Adipocyte (in vitro differentiated cells): ENCODE measurements around the gene PTPRM.

ENCODE experiments used
- DNase-seq: peaks from one replicate; pipeline ENCODE4 v3.0.0-alpha.2; 2015; ENCODE audit warnings: low read depth
- H3K27me3 ChIP-seq: replicated peaks from 2 replicates; pipeline ENCODE4 v1.7.0; 2013; ENCODE audit warnings: mild to moderate bottlenecking, low read length, moderate library complexity; ENCODE audit not compliant: control insufficient read depth, insufficient read depth
- H3K36me3 ChIP-seq: 2 replicates; pipeline ENCODE4 v1.7.0; 2013; ENCODE audit warnings: low read length, mild to moderate bottlenecking, moderate library complexity; ENCODE audit not compliant: control insufficient read depth, insufficient read depth, severe bottlenecking
- H3K4me1 ChIP-seq: 2 replicates; pipeline ENCODE4 v1.7.0; 2013; ENCODE audit warnings: mild to moderate bottlenecking, low read length, moderate library complexity; ENCODE audit not compliant: control insufficient read depth, insufficient read depth
- H3K4me3 ChIP-seq: 2 replicates; pipeline ENCODE4 v1.7.0; 2013; ENCODE audit warnings: mild to moderate bottlenecking, low read length, moderate library complexity
- H3K9ac ChIP-seq: 2 replicates; pipeline ENCODE4 v1.7.0; 2013; ENCODE audit warnings: mild to moderate bottlenecking, low read length, moderate library complexity
- H3K9me3 ChIP-seq: 2 replicates; pipeline ENCODE4 v1.7.0; 2013; ENCODE audit warnings: mild to moderate bottlenecking, low read length, moderate library complexity; ENCODE audit not compliant: control insufficient read depth

Gene PTPRM

GRCh38 chr18:8167026-8167425 lies 599.9 kb downstream of the PTPRM start:
- no peak overlapping the region for H3K9ac ChIP-seq
- peaks cover 7% of the 10 kb centered on the region for H3K4me1 ChIP-seq
- H3K4me3 ChIP-seq = no peak overlapping the region
- H3K27me3 ChIP-seq = no peaks in the 10 kb centered on the region
- no peaks in the 10 kb centered on the region for H3K9me3 ChIP-seq
- no peak for DNase-seq
- H3K36me3 ChIP-seq = no peaks in the 10 kb centered on the region

GRCh38 chr18:8167673-8168072 lies 600.6 kb downstream of the PTPRM start:
- DNase-seq = no peak
- Histone ChIP-seq H3K27me3 (no peaks in the 10 kb centered on the region), H3K4me1 (peaks cover 7% of the 10 kb centered on the region), H3K9ac (no peak overlapping the region), H3K36me3 (no peaks in the 10 kb centered on the region), H3K4me3 (no peak overlapping the region), H3K9me3 (no peaks in the 10 kb centered on the region)

DNA sequence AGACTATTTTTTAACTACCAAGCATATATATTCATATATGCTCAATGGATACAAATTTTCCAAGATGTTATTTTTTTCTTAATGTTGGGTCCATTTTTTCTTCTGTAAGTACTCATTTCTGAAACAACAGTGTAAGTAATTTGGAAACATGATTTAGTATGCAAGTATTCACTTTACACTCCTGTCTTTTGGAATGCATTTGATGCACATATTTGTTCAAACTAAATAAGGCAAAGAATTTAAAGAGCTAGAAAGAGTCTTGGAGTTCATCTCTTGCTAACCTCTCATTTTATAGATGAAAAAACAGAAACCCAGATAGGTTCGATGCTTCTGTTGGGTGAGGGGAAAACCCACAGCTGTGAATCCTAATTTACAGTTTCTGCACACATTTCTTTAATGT lies 602.6 kb downstream of the PTPRM start:
- no peak for DNase-seq

DNA sequence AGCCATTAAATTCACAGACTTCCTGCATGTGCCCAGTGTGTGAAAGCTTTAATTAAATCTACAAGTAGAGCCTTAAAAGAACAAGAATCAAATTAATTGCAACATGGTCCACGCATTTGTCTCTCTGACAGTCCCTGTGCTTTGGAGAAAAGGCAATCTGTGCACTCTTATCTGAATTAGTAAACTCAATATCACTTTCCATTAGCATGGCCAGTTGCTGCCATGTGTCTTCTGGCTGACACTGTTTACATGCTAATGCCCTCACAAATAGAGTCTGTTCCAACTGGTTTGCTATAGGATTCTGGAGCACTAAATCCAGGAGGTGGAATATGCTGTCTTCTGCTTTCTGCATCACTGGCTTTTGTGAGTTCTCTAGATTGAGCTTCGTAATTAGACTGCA lies 607.7 kb downstream of the PTPRM start:
- Histone ChIP-seq H3K9me3 (no peaks in the 10 kb centered on the region), H3K9ac (no peak overlapping the region), H3K4me3 (no peak overlapping the region), H3K36me3 (no peaks in the 10 kb centered on the region), H3K27me3 (no peaks in the 10 kb centered on the region), H3K4me1 (peaks cover 28% of the 10 kb centered on the region)
- no peak for DNase-seq

More for the DNA sequence above, 602.6 kb downstream of the PTPRM start:
- Histone ChIP-seq H3K27me3 (no peaks in the 10 kb centered on the region), H3K9me3 (no peaks in the 10 kb centered on the region), H3K4me3 (no peak overlapping the region), H3K4me1 (no peaks in the 10 kb centered on the region), H3K9ac (no peak overlapping the region), H3K36me3 (no peaks in the 10 kb centered on the region)

- peaks cover 28% of the 10 kb centered on the region for H3K4me1 ChIP-seq
- peak overlapping the region; percentile 33 for H3K9ac ChIP-seq
- DNase-seq = no peak
- H3K4me3 ChIP-seq = no peak overlapping the region
- no peaks in the 10 kb centered on the region for H3K27me3 ChIP-seq
- no peaks in the 10 kb centered on the region for H3K36me3 ChIP-seq
- no peaks in the 10 kb centered on the region for H3K9me3 ChIP-seq
Measured at GRCh38 chr18:8175501-8176061, 608.5 kb downstream of the PTPRM start.

DNA sequence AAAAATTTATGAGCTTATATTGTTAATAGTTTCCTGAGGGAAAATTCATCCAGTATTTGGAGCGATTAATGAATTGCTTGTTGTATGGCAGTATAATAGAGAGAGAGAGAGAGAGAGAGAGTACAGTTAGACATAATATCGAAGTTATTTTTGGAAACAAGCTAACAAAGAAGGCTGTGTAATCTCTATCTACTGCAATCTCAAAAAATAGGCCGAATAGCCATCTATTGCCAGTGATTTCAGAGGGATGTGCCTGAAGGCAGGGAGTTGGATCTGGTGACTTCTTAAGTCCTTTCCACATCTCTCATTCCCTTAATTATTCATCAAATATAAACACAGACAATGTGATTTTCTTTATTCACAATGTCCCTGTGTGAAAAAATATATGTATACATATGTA lies 609.0 kb downstream of the PTPRM start:
- H3K27me3 ChIP-seq = no peaks in the 10 kb centered on the region
- H3K4me3 ChIP-seq = no peak overlapping the region
- H3K4me1 ChIP-seq = peaks cover 28% of the 10 kb centered on the region
- DNase-seq = peak; percentile 6
- no peaks in the 10 kb centered on the region for H3K36me3 ChIP-seq
- H3K9me3 ChIP-seq = no peaks in the 10 kb centered on the region
- peak overlapping the region; percentile 33 for H3K9ac ChIP-seq

DNA sequence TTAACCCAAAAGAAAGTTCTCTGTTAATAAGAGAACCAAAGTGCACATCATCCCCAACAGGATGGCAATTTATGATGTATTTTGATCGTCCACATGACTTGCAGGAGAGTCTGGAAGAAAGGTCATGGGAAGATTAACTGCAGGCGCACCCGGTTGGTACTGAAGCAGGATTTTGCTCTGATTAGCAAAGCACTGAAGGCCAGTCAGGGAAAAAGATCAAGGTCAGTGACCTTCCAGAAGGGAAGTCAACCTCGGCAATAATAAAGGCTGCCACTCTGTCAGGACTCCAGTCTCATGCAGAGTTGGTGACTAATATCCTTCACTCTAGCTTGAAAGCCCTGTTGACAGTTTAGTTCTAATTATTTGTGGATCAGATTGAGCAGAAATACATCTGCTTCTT lies 609.4 kb downstream of the PTPRM start:
- no peak overlapping the region for H3K4me3 ChIP-seq
- no peak for DNase-seq
- peaks cover 28% of the 10 kb centered on the region for H3K4me1 ChIP-seq

DNA sequence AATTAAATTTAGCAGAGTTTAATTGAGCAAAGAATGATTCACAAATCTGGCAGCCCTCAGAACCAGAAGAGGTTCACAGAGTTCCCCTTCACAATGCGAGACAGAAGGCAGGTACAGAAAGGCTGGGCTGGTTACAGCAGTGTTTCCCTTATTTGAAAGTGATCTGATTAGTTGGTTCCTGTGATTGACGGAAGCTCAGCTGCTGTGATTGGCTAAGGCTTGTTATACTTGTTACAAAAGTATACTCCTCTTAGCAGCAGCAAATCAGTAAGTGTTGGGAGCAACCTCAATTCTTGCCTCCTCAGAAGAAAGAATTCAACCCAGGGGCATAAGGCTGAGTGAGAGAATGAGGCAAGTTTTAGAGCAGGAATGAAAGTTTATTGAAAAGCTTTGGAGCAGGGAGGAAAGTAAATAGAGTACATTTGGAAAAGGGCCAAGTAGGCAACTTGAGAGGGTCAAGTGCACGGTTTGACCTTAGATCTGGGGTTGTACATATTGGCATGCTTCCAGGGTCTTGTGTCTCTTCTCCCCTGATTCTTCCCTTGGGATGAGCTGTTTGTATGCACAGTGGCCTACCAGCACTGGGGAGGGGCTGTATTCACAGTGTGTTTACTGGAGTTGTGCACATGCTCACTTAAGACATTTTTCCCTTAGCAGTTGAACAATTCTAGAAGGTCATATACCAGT lies 610.4 kb downstream of the PTPRM start:
- peaks cover 28% of the 10 kb centered on the region for H3K4me1 ChIP-seq
- no peaks in the 10 kb centered on the region for H3K36me3 ChIP-seq
- peak; percentile 27 for DNase-seq
- no peaks in the 10 kb centered on the region for H3K9me3 ChIP-seq
- no peak overlapping the region for H3K4me3 ChIP-seq
- H3K9ac ChIP-seq = no peak overlapping the region
- no peaks in the 10 kb centered on the region for H3K27me3 ChIP-seq

More for the DNA sequence above, 609.4 kb downstream of the PTPRM start:
- H3K27me3 ChIP-seq = no peaks in the 10 kb centered on the region
- H3K9ac ChIP-seq = no peak overlapping the region
- H3K36me3 ChIP-seq = no peaks in the 10 kb centered on the region
- H3K9me3 ChIP-seq = no peaks in the 10 kb centered on the region

DNA sequence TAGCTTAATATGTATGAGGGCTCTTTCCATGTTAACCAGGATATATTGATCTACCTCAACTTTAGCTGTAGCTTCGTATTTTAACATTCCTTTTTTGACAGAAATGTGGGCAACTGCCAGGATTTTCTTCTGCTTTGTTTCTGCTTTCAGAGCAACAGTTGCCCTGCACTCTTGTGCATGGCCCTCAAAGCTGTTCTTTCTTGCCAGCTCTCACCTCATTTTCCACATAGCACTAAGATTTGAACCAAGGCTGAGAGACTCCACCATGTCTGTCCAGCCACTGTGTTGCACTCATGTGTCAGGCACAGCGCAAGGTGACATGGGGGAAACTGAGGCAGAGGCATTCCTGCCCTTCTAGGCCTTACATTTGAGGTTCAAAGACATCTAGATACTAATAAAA lies 619.3 kb downstream of the PTPRM start:
- no peak for DNase-seq
- no peaks in the 10 kb centered on the region for H3K4me1 ChIP-seq
- no peaks in the 10 kb centered on the region for H3K36me3 ChIP-seq
- H3K27me3 ChIP-seq = no peaks in the 10 kb centered on the region
- H3K9ac ChIP-seq = no peak overlapping the region
- H3K4me3 ChIP-seq = no peak overlapping the region
- no peaks in the 10 kb centered on the region for H3K9me3 ChIP-seq

- no peaks in the 10 kb centered on the region for H3K27me3 ChIP-seq
- H3K9ac ChIP-seq = no peak overlapping the region
- H3K9me3 ChIP-seq = no peaks in the 10 kb centered on the region
- no peaks in the 10 kb centered on the region for H3K36me3 ChIP-seq
- H3K4me3 ChIP-seq = no peak overlapping the region
- H3K4me1 ChIP-seq = no peaks in the 10 kb centered on the region
- peak; percentile 28 for DNase-seq
Measured at GRCh38 chr18:8188184-8188583, 621.1 kb downstream of the PTPRM start.

GRCh38 chr18:8190980-8191379 lies 623.9 kb downstream of the PTPRM start:
- Histone ChIP-seq H3K36me3 (no peaks in the 10 kb centered on the region), H3K4me3 (no peak overlapping the region)
- DNase-seq = no peak

DNA sequence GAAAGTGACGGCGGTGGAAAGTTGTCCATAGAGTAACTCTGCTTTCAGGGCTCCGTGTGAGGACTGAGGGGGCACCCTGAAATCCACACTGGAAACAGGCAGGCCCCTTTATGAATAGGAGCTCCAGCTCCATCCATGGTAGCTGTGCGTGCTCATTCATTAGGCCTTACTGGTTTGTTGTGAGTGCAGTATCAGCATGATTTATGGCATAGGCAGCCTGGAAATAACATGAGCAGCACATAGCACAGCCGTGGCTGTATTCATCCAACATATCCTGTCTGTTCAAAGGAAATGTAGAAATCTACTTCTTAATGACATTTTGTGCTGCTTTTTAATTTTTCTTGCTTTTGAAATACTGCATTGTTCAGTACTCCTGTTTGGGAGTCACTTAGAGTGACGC lies 627.3 kb downstream of the PTPRM start:
- Histone ChIP-seq H3K4me1 (no peaks in the 10 kb centered on the region), H3K9ac (no peak overlapping the region), H3K27me3 (no peaks in the 10 kb centered on the region), H3K4me3 (no peak overlapping the region), H3K36me3 (peaks cover 3% of the 10 kb centered on the region), H3K9me3 (no peaks in the 10 kb centered on the region)
- no peak for DNase-seq

More at GRCh38 chr18:8190980-8191379, 623.9 kb downstream of the PTPRM start:
- Histone ChIP-seq H3K4me1 (no peaks in the 10 kb centered on the region), H3K9ac (no peak overlapping the region), H3K27me3 (no peaks in the 10 kb centered on the region), H3K9me3 (no peaks in the 10 kb centered on the region)
